Measurements from ENCODE around the gene FADS3.
A peak's percentile ranks its signal among the peaks of the same experiment; 100 is the strongest.

Gene FADS3

DNA sequence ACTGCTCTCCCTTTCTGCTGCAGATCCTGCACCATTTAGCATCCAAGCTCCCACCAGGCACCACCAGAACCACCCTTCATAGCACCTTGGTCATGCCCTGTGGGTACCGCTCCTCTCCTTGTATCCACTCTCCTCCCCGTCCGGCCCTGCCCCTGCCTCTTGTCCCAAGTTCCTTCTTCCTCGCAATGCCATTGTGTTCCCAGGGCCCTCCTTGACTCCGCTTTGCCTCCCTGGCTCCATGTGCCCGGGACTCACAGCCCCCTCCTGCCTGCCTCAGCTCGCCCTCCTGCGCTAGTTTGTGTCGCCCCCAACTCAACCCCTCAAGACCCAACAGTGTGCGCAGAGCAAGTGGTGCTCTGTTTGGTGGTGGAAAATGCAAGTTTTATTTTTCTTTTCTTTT, 52.4 kb downstream of the FADS3 start:
- no peaks in the 10 kb centered on the region for H3K9me3 Mint-ChIP-seq
- no peaks in the 10 kb centered on the region for H3K27me3 Mint-ChIP-seq (ENCODE audit: low read depth, poor library complexity)
- H3K4me3 Mint-ChIP-seq, result no peak overlapping the region
- TF ChIP-seq, protein P1, sequence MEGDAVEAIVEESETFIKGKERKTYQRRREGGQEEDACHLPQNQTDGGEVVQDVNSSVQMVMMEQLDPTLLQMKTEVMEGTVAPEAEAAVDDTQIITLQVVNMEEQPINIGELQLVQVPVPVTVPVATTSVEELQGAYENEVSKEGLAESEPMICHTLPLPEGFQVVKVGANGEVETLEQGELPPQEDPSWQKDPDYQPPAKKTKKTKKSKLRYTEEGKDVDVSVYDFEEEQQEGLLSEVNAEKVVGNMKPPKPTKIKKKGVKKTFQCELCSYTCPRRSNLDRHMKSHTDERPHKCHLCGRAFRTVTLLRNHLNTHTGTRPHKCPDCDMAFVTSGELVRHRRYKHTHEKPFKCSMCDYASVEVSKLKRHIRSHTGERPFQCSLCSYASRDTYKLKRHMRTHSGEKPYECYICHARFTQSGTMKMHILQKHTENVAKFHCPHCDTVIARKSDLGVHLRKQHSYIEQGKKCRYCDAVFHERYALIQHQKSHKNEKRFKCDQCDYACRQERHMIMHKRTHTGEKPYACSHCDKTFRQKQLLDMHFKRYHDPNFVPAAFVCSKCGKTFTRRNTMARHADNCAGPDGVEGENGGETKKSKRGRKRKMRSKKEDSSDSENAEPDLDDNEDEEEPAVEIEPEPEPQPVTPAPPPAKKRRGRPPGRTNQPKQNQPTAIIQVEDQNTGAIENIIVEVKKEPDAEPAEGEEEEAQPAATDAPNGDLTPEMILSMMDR (IDR thresholded peaks at IDR 0.05), result no peak
- peaks cover 78% of the 10 kb centered on the region for H3K36me3 Mint-ChIP-seq (ENCODE audit: low read depth)
- peaks cover 25% of the 10 kb centered on the region for H3K4me1 Mint-ChIP-seq
- no peak for DNase-seq
- peak overlapping the region; percentile 50 for H3K27ac Mint-ChIP-seq

DNA sequence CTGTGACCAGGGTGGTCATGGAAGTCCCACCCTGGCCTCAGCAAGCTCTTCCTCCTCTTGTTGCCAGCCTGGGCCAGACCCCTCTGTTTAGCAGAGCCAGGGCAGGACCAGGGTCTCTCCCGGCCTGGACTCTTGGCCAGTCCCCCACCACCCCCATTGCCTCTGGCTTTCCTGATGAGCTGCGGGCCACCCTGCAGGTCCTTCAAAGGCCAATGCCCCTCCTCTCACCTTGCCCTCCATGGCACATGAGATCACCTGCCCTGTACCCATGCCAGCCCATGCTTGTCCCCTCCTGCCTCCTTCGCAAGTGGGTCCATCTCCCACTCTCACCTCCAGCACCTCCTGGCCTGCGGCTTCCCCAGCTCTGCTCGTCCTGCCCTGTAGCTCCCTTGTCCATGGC, 52.8 kb downstream of the FADS3 start:
- H3K36me3 Mint-ChIP-seq (ENCODE audit: low read depth), result peaks cover 78% of the 10 kb centered on the region
- no peak overlapping the region for H3K4me3 Mint-ChIP-seq
- TF ChIP-seq, protein P1 (IDR thresholded peaks at IDR 0.05), result no peak
- peak overlapping the region; percentile 50 for H3K27ac Mint-ChIP-seq
- DNase-seq, result no peak
- no peaks in the 10 kb centered on the region for H3K27me3 Mint-ChIP-seq (ENCODE audit: low read depth, poor library complexity)
- H3K9me3 Mint-ChIP-seq, result no peaks in the 10 kb centered on the region
- peaks cover 29% of the 10 kb centered on the region for H3K4me1 Mint-ChIP-seq

DNA sequence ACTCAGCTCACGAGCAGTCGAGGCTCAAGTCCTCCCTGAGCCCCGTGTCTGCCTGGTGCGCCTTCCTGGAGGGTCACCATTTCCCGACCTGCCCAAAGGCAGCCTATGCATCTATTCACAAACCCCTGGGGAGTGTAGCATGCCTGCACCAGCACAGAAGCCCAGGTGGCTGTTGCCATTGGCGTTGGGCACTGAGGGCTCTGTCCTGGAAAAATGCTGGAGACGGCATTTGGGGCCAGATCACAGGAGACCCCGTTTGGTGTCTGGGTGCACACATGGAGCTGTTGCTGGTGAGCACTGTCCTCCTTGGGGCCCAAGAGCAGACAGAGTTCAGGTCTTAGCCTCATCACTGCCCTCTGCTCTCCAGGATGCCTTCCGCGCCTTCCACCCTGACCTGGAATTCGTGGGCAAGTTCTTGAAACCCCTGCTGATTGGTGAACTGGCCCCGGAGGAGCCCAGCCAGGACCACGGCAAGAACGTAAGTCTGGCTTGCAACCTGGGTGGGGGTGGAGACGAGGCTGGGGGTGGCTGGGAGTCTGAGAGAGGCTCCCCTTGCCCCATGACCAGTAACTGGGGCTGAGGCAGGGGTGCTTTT, 53.8 kb downstream of the FADS3 start:
- Mint-ChIP-seq H3K4me3 (no peak overlapping the region), H3K27me3 (ENCODE audit: low read depth, poor library complexity) (no peaks in the 10 kb centered on the region), H3K9me3 (no peaks in the 10 kb centered on the region), H3K36me3 (ENCODE audit: low read depth) (peaks cover 81% of the 10 kb centered on the region), H3K4me1 (peaks cover 39% of the 10 kb centered on the region), H3K27ac (no peak overlapping the region)
- TF ChIP-seq, protein P1 (IDR thresholded peaks at IDR 0.05), result no peak
- no peak for DNase-seq

DNA sequence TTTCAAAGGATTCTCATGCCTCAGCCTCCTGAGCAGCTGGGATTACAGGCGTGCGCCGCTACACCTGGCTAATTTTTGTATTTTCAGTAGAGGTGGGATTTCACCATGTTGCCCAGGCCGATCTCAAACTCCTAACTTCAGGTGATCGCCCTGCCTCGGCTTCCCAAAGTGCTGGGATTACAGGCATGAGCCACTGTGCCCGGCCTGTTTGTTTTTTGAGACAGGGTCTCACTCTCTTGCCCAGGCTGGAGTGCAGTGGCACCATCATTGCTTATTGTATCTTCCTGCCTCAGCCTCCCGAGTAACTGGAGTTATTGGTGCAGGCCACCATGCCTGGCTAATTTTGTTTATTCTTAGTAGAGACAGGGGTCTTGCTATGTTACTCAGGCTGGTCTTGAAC, 55.2 kb downstream of the FADS3 start:
- H3K36me3 Mint-ChIP-seq (ENCODE audit: low read depth), result peaks cover 75% of the 10 kb centered on the region
- peaks cover 52% of the 10 kb centered on the region for H3K4me1 Mint-ChIP-seq
- no peaks in the 10 kb centered on the region for H3K27me3 Mint-ChIP-seq (ENCODE audit: low read depth, poor library complexity)
- TF ChIP-seq, protein P1 (IDR thresholded peaks at IDR 0.05), result no peak
- H3K9me3 Mint-ChIP-seq, result no peaks in the 10 kb centered on the region
- H3K27ac Mint-ChIP-seq, result no peak overlapping the region
- DNase-seq, result no peak
- no peak overlapping the region for H3K4me3 Mint-ChIP-seq

DNA sequence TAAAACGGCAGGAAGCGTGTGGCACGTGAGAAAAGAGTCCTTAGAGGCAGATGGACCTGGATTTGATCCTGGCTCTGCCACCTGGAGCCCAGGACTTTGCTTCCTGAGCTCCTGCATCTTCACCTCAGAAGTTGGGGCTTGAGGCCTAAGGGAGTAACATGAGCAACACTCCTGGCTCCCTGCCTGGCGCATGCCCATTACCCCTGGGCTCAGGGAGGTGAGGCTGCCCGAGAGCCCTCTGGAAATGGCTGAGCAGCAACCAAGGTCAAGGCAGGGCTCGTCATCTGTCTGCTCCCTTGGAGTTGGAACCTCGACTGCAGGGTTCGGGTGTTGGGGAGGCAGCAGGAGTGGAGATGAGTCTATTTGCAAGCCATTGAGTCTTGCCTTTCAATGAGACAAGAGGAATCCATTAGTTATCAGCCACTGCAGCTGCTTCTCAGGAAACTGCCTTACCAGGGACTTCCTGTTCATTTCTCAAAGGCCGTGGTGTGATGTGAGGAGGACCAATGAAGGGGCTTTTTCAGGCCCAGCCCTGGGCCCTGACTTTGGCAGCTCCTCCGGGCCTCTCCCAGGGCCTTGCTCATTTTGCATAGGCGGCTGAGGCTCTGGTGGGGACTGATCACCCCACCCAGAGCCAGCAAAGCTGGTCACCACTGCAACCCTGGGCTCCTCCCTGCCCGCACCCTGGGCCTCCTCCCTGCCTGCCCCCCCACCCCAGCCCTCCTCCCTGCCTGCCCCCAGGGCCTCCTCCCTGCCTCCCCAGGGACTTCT, 56.9 kb downstream of the FADS3 start:
- Mint-ChIP-seq H3K27me3 (ENCODE audit: low read depth, poor library complexity) (no peaks in the 10 kb centered on the region), H3K36me3 (ENCODE audit: low read depth) (peaks cover 61% of the 10 kb centered on the region), H3K4me3 (no peak overlapping the region), H3K27ac (peak overlapping the region; percentile 97), H3K4me1 (peaks cover 70% of the 10 kb centered on the region), H3K9me3 (no peaks in the 10 kb centered on the region)
- no peak for DNase-seq
- TF ChIP-seq, protein P1 (IDR thresholded peaks at IDR 0.05), result no peak

DNA sequence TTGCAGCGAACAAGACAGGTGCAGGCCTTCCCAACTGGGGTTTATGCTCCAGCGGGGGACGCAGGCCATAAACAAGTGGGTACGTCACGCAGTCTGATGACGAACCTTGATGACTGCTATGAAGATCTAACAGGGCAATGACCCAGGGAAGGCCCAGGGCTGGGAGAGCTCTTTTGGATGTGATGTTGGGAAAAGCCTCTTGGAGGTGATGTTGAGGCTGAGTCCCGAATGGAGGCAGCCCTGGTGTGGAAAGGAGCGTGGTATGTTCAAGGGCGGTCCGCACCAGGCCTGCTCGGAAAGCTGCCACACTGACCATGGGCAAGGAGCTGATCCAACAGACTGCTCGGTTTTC, 57.4 kb downstream of the FADS3 start:
- Mint-ChIP-seq H3K9me3 (no peaks in the 10 kb centered on the region), H3K4me1 (peaks cover 73% of the 10 kb centered on the region), H3K36me3 (ENCODE audit: low read depth) (peaks cover 55% of the 10 kb centered on the region), H3K27me3 (ENCODE audit: low read depth, poor library complexity) (no peaks in the 10 kb centered on the region), H3K27ac (peak overlapping the region; percentile 97), H3K4me3 (peak overlapping the region; percentile 58)
- TF ChIP-seq, protein P1 (IDR thresholded peaks at IDR 0.05), result no peak
- no peak for DNase-seq

All from nephron progenitor cell (in vitro differentiated cells).